HEK293T (cell line): ENCODE data around the gene CERS1.

Experiments used
- BHLHE40 ChIP-seq: fragments of 450-650 bp; IDR thresholded peaks from 2 replicates; pipeline ENCODE4 v1.6.1; 2016; ENCODE audit warnings: mild to moderate bottlenecking, moderate library complexity, borderline replicate concordance
- ELF4 ChIP-seq: fragments of 450-650 bp; IDR thresholded peaks from 2 replicates; pipeline ENCODE4 v1.6.1; 2017; ENCODE audit warnings: antibody characterized with exemption
- FOXA1 ChIP-seq: fragments of 450-650 bp; IDR thresholded peaks from 2 replicates; pipeline ENCODE4 v1.6.1; 2016; ENCODE audit warnings: mild to moderate bottlenecking
- FOXK2 ChIP-seq: fragments of 450-650 bp; IDR thresholded peaks from 2 replicates; pipeline ENCODE4 v1.6.1; 2016; ENCODE audit warnings: mild to moderate bottlenecking
- FOXM1 ChIP-seq: fragments of 450-650 bp; IDR thresholded peaks from 2 replicates; pipeline ENCODE4 v1.6.1; 2017; ENCODE audit warnings: mild to moderate bottlenecking, borderline replicate concordance
- LEF1 ChIP-seq: fragments of 450-650 bp; IDR thresholded peaks from 2 replicates; pipeline ENCODE4 v1.6.1; 2017; ENCODE audit warnings: mild to moderate bottlenecking, borderline replicate concordance
- SP1 ChIP-seq: fragments of 450-650 bp; IDR thresholded peaks from 2 replicates; pipeline ENCODE4 v1.6.1; 2017
- SUZ12 ChIP-seq: fragments of 450-650 bp; IDR thresholded peaks from 2 replicates; pipeline ENCODE4 v1.6.1; 2016; ENCODE audit warnings: mild to moderate bottlenecking
- TARDBP ChIP-seq: fragments of 450-650 bp; IDR thresholded peaks from 2 replicates; pipeline ENCODE4 v1.6.1; 2016
- TF ChIP-seq, protein P1 (sequence below): fragments of 450-650 bp; IDR thresholded peaks from 2 replicates; pipeline ENCODE4 v1.6.1; 2016

DNA sequence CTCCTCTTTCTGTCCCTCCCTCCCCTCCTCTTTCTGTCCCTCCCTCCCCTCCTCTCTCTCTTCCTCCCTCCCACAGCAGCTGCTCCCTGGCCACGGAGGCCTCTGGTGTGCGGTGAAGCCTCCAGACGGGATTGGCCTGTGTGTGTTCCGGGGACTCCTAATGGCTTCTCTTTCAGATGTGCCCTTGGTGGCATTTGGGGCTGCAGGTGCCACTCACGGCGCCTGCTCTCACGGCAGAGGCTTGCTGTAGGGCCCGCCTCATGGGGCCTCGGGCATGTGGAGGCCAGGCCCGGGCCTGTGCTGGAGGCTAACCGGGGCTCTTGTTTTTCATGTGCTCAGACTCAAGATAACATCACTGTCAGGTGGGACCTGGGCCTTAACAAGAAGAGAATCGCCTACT is 43.3 kb downstream of the CERS1 start:
- no peak for TF ChIP-seq FOXM1
- no peak for TF ChIP-seq LEF1
- TF ChIP-seq FOXK2: no peak
- no peak for TF ChIP-seq FOXA1
- no peak for TF ChIP-seq ELF4
- TF ChIP-seq, protein P1, sequence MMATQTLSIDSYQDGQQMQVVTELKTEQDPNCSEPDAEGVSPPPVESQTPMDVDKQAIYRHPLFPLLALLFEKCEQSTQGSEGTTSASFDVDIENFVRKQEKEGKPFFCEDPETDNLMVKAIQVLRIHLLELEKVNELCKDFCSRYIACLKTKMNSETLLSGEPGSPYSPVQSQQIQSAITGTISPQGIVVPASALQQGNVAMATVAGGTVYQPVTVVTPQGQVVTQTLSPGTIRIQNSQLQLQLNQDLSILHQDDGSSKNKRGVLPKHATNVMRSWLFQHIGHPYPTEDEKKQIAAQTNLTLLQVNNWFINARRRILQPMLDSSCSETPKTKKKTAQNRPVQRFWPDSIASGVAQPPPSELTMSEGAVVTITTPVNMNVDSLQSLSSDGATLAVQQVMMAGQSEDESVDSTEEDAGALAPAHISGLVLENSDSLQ: no peak
- TF ChIP-seq BHLHE40: no peak
- TF ChIP-seq TARDBP: no peak
- no peak for TF ChIP-seq SUZ12
- TF ChIP-seq SP1: no peak
